H1 (cell line): Measurements from ENCODE around the gene MRPL42. TPM values are rescaled to one million over a fixed set of nuclear protein-coding genes. Genes with fewer than 3 reads are reported as not detected.
"Not testable (repeated sequence)": the region's sequence is repeated elsewhere in the genome, so short reads cannot be mapped to it uniquely, and the experiment has no call there.

Experiments
- CTCF ChIA-PET: fragments of 300-600 bp; sonication (Branson Sonifier 250); formaldehyde crosslinking; loops from one replicate; lab custom pipeline; 2021; ENCODE audit not compliant: partially characterized antibody; lab: Charles Lee
- POLR2A ChIA-PET: fragments of 300-600 bp; sonication (Branson Sonifier 250); formaldehyde crosslinking; loops from one replicate; lab custom pipeline; 2021; ENCODE audit warnings: inconsistent platforms; ENCODE audit not compliant: partially characterized antibody; lab: Charles Lee
- DNase-seq, 2 experiments: peaks; one replicate each; pipeline versions ENCODE4 v3.0.0 to v3.0.0-alpha.2; 2010 to 2022; ENCODE audit warnings: low spot score in 2 of 2, low read depth in 1 of 2, mixed read lengths in 1 of 2
- FAIRE-seq: peaks from 2 replicates; lab custom pipeline; 2011; peaks lifted over from hg19 to GRCh38; lab: Jason Lieb, UNC
- H2AFZ ChIP-seq: 2 replicates; pipeline ENCODE4 v1.8.1; 2012; ENCODE audit warnings: low read length, inconsistent platforms
- H2AK5ac ChIP-seq: 2 replicates; pipeline ENCODE4 v1.6.1; 2013; ENCODE audit warnings: low read depth, low read length
- H2BK120ac ChIP-seq: replicated peaks from 2 replicates; pipeline ENCODE3; 2013; ENCODE audit warnings: low read depth, low read length, inconsistent platforms
- H2BK12ac ChIP-seq: 2 replicates; pipeline ENCODE4 v1.6.1; 2013; ENCODE audit warnings: low read depth, low read length
- H2BK15ac ChIP-seq: 2 replicates; pipeline ENCODE4 v1.6.1; 2013; ENCODE audit warnings: low read length
- H2BK20ac ChIP-seq: 2 replicates; pipeline ENCODE4 v1.6.1; 2013; ENCODE audit warnings: low read length
- H2BK5ac ChIP-seq: 2 replicates; pipeline ENCODE4 v1.6.1; 2013; ENCODE audit warnings: low read depth, low read length
- H3K14ac ChIP-seq: 2 replicates; pipeline ENCODE4 v1.6.1; 2013; ENCODE audit warnings: inconsistent platforms; ENCODE audit not compliant: insufficient read length
- H3K18ac ChIP-seq: 2 replicates; pipeline ENCODE4 v1.6.1; 2013; ENCODE audit warnings: low read length; ENCODE audit errors: extremely low read depth
- H3K23ac ChIP-seq: 2 replicates; pipeline ENCODE4 v1.6.1; 2013; ENCODE audit warnings: inconsistent platforms; ENCODE audit not compliant: insufficient read length
- H3K23me2 ChIP-seq: 2 replicates; pipeline ENCODE4 v1.6.1; 2013; ENCODE audit warnings: low read depth, low read length
- H3K27ac ChIP-seq: 2 replicates; pipeline ENCODE4 v1.6.1; 2011; ENCODE audit warnings: low read depth, low read length, inconsistent platforms
- H3K27me3 ChIP-seq, 4 experiments: replicated peaks in 1 of 4; 1 replicate in 1 of 4; 2 replicates in 3 of 4; pipeline versions ENCODE4 v1.6.1 to v1.8.1; 2011 to 2013; ENCODE audit warnings: low read length in 3 of 4, mild to moderate bottlenecking in 3 of 4, inconsistent platforms in 2 of 4, mixed read lengths in 2 of 4, moderate library complexity in 1 of 4; ENCODE audit not compliant: control insufficient read depth in 3 of 4, insufficient read depth in 3 of 4; ENCODE audit errors: extremely low read depth in 1 of 4
- H3K36me3 ChIP-seq, 4 experiments: 2 replicates each; pipeline versions ENCODE4 v1.6.1 to v1.8.1; 2011 to 2013; ENCODE audit warnings: mild to moderate bottlenecking in 4 of 4, low read length in 3 of 4, moderate library complexity in 2 of 4, control low read depth in 1 of 4, inconsistent platforms in 1 of 4; ENCODE audit not compliant: insufficient read depth in 4 of 4, control insufficient read depth in 2 of 4
- H3K4ac ChIP-seq: replicated peaks from 2 replicates; pipeline ENCODE3; 2013; ENCODE audit warnings: low read length, low read depth, mixed read lengths, inconsistent platforms; ENCODE audit not compliant: insufficient read length
- H3K4me1 ChIP-seq, 4 experiments: replicated peaks in 1 of 4; 1 replicate in 1 of 4; 2 replicates in 3 of 4; pipeline versions ENCODE4 v1.6.1 to v1.8.1; 2011 to 2013; ENCODE audit warnings: low read length in 3 of 4, inconsistent platforms in 2 of 4, mixed read lengths in 1 of 4; ENCODE audit not compliant: insufficient read depth in 4 of 4, control insufficient read depth in 3 of 4
- H3K4me2 ChIP-seq, 2 experiments: 2 replicates each; pipeline versions ENCODE4 v1.6.1 to v1.8.1; 2011 to 2013; ENCODE audit warnings: low read depth in 2 of 2, low read length in 2 of 2, control low read depth in 1 of 2, inconsistent platforms in 1 of 2, mild to moderate bottlenecking in 1 of 2; ENCODE audit not compliant: insufficient read depth in 1 of 2
- H3K4me3 ChIP-seq, 4 experiments: fragments of 200-600, 300-600 bp in 1 of 4; sonication (generic), shearing (Covaris generic), sonication (Bioruptor Twin) in 1 of 4; 2 replicates each; pipeline versions ENCODE4 v1.5.1 to v1.8.1; 2011 to 2016; ENCODE audit warnings: low read length in 4 of 4, low read depth in 3 of 4, control low read depth in 2 of 4, inconsistent platforms in 2 of 4, mild to moderate bottlenecking in 2 of 4, mixed read lengths in 1 of 4, moderate library complexity in 1 of 4; ENCODE audit not compliant: insufficient read depth in 2 of 4; ENCODE audit errors: extremely low read depth in 1 of 4
- H3K56ac ChIP-seq: replicated peaks from 2 replicates; pipeline ENCODE3; 2013; ENCODE audit warnings: low read depth, mild to moderate bottlenecking, mixed read lengths, low read length, inconsistent platforms; ENCODE audit not compliant: insufficient read length
- H3K79me1 ChIP-seq: 2 replicates; pipeline ENCODE4 v1.6.1; 2013; ENCODE audit warnings: low read depth, low read length, control low read depth
- H3K79me2 ChIP-seq, 2 experiments: 2 replicates each; pipeline versions ENCODE4 v1.6.1 to v1.8.1; 2012 to 2013; ENCODE audit warnings: low read length in 2 of 2, mild to moderate bottlenecking in 2 of 2, inconsistent platforms in 1 of 2; ENCODE audit not compliant: insufficient read depth in 2 of 2, control insufficient read depth in 1 of 2
- H3K9ac ChIP-seq, 4 experiments: replicated peaks in 1 of 4; 1 replicate in 1 of 4; 2 replicates in 3 of 4; pipeline versions ENCODE4 v1.6.1 to v1.8.1; 2011 to 2013; ENCODE audit warnings: low read depth in 3 of 4, low read length in 3 of 4, control low read depth in 2 of 4, mild to moderate bottlenecking in 2 of 4, moderate library complexity in 2 of 4, inconsistent platforms in 1 of 4; ENCODE audit errors: extremely low read depth in 1 of 4
- H3K9me3 ChIP-seq, 2 experiments: 2 replicates each; pipeline versions ENCODE4 v1.6.1 to v1.8.1; 2012 to 2013; ENCODE audit warnings: mild to moderate bottlenecking in 2 of 2, moderate library complexity in 2 of 2, control low read depth in 1 of 2, inconsistent platforms in 1 of 2, low read depth in 1 of 2, low read length in 1 of 2, mixed read lengths in 1 of 2; ENCODE audit not compliant: insufficient read depth in 2 of 2
- H4K20me1 ChIP-seq, 2 experiments: replicated peaks in 1 of 2; 2 replicates each; pipeline versions ENCODE3 to v1.8.1; 2011 to 2013; ENCODE audit warnings: inconsistent platforms in 2 of 2, low read length in 2 of 2, mild to moderate bottlenecking in 1 of 2; ENCODE audit not compliant: insufficient read depth in 2 of 2, control insufficient read depth in 1 of 2
- H4K5ac ChIP-seq: 2 replicates; pipeline ENCODE4 v1.6.1; 2013; ENCODE audit warnings: low read length, low read depth, mixed read lengths, inconsistent platforms; ENCODE audit not compliant: insufficient read length
- H4K8ac ChIP-seq: 2 replicates; pipeline ENCODE4 v1.8.0; 2013; ENCODE audit warnings: mild to moderate bottlenecking, moderate library complexity, low read length, inconsistent platforms; ENCODE audit not compliant: insufficient read depth; ENCODE audit errors: extremely low read depth
- H4K91ac ChIP-seq: replicated peaks from 2 replicates; pipeline ENCODE3; 2013; ENCODE audit warnings: low read length, mixed read lengths, inconsistent platforms; ENCODE audit not compliant: insufficient read length
- WGBS, 2 experiments: shearing (Covaris generic) in 1 of 2; methylation state at CpG; one replicate each; pipeline versions ENCODE4 v1.1.6 to v1.1.7; 2013 to 2015; ENCODE audit warnings: low lambda C conversion rate in 2 of 2, mixed read lengths in 2 of 2, inconsistent platforms in 1 of 2, low coverage in 1 of 2, missing lambda C conversion rate in 1 of 2; ENCODE audit not compliant: insufficient replicate concordance in 2 of 2, insufficient coverage in 1 of 2, insufficient read length in 1 of 2; ENCODE audit errors: extremely low coverage in 1 of 2, missing lambda C conversion rate in 1 of 2; 5-methylcytosine and 5-hydroxymethylcytosine counted together
- polyA plus RNA-seq, 7 experiments: library from polyadenylated mRNA; depleted of rRNA in 3 of 7; stranded (reverse) in 5 of 7; unstranded in 2 of 7; fragments of >200 nt in 5 of 7; fragments of 200-250 nt in 2 of 7; gene quantifications; 1 replicate in 5 of 7; 2 replicates in 1 of 7; 4 replicates in 1 of 7; pipeline versions ENCODE4 v1.2.1 to v1.2.3, GENCODE V29; 2011 to 2013; ENCODE audit warnings: missing spikeins in 2 of 7, mixed read lengths in 2 of 7
- total RNA-seq: library from RNA; stranded (reverse); fragmentation: NEBNext Ultra II Directional; extraction: Animal tissue kit (Norgen Biotek cat#: 25700); gene quantifications from 2 replicates; pipeline ENCODE4 v1.2.1, GENCODE V29; 2021

Gene MRPL42
- total and polyA plus RNA-seq, 2 of the 8 experiments (the other 6 are each of a cell fraction or from before 2014, with no cell fraction given), result 110 to 176 TPM

GRCh38 chr12:93557879-93558278, 90.6 kb downstream of the MRPL42 start:
- H3K56ac ChIP-seq, H3K79me2 ChIP-seq, H3K9me3 ChIP-seq, H3K4me3 ChIP-seq, H3K27me3 ChIP-seq, H2BK15ac ChIP-seq, H3K4me2 ChIP-seq, H3K4ac ChIP-seq, POLR2A ChIA-PET, H2BK5ac ChIP-seq, H2AFZ ChIP-seq, H3K9ac ChIP-seq, H3K23me2 ChIP-seq, H3K14ac ChIP-seq, H4K20me1 ChIP-seq, H3K18ac ChIP-seq, H4K91ac ChIP-seq, H2BK12ac ChIP-seq, H3K23ac ChIP-seq, H3K36me3 ChIP-seq, H3K4me1 ChIP-seq, H2BK20ac ChIP-seq, DNase-seq, H3K79me1 ChIP-seq, H3K27ac ChIP-seq, H2BK120ac ChIP-seq, H4K5ac ChIP-seq, H4K8ac ChIP-seq, FAIRE-seq, H2AK5ac ChIP-seq: not testable (repeated sequence)
- CTCF ChIA-PET, result interaction anchor here (0.9 kb wide), 2 partner anchors 543 to 544 kb away, joined by 4 read pairs; no protein-coding TSS in a partner anchor

- H3K23ac ChIP-seq, H3K4me2 ChIP-seq, H3K27ac ChIP-seq, H3K18ac ChIP-seq, H4K8ac ChIP-seq, FAIRE-seq, H2BK12ac ChIP-seq, H3K79me2 ChIP-seq, H4K91ac ChIP-seq, H4K20me1 ChIP-seq, H3K9me3 ChIP-seq, H3K79me1 ChIP-seq, H3K4me3 ChIP-seq, H3K14ac ChIP-seq, H3K4ac ChIP-seq, POLR2A ChIA-PET, H3K36me3 ChIP-seq, H2BK120ac ChIP-seq, H3K9ac ChIP-seq, H2BK5ac ChIP-seq, H3K27me3 ChIP-seq, DNase-seq, H4K5ac ChIP-seq, H2AFZ ChIP-seq, H2BK20ac ChIP-seq, H3K23me2 ChIP-seq, H2AK5ac ChIP-seq, H2BK15ac ChIP-seq, H3K56ac ChIP-seq, H3K4me1 ChIP-seq: not testable (repeated sequence)
- WGBS, 2 experiments, result 96% methylated on average over 1 of the region's 1 CpG; no CpG with 5 or more reads in 1 of the 2 experiments
- CTCF ChIA-PET, result interaction anchor here (0.6 to 1.5 kb wide), 5 partner anchors 9 to 573 kb away, joined by 3 to 4 read pairs (median 3); no protein-coding TSS in a partner anchor
Observed at GRCh38 chr12:93558685-93559084, 91.4 kb downstream of the MRPL42 start.
